GM12875 (cell line): ENCODE results near the gene RCHY1.

Experiments
- H3K4me3 ChIP-seq: one replicate; pipeline ENCODE4 v1.5.1; 2011; ENCODE audit warnings: low read depth, low read length, control low read depth
- TF ChIP-seq, protein P1 (sequence below): IDR thresholded peaks from 2 replicates; pipeline ENCODE4 v1.5.1; 2011; ENCODE audit warnings: low read depth, mild to moderate bottlenecking, control low read depth, inconsistent platforms, low read length, moderate library complexity, borderline replicate concordance; ENCODE audit not compliant: insufficient read depth

The RCHY1 gene

DNA sequence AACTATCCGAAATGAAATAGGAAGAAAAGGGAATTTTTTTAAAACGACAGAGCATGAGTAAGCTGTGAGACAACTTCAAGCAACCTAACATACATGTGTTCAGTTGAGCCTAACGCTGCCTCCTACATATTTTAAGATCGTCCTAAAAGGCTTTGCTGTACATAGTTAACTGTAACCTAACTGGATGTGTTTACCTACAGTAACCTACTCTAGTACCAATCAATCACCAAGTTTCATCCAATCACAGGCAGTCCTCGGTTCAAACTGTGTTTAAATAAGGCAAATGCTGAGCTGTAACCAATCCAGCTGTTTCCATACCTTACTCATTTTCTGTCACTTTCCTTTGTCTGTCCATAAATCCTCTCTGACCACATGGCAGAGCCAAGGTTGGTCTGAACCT is 17.1 kb downstream of the RCHY1 start:
- TF ChIP-seq, protein P1, sequence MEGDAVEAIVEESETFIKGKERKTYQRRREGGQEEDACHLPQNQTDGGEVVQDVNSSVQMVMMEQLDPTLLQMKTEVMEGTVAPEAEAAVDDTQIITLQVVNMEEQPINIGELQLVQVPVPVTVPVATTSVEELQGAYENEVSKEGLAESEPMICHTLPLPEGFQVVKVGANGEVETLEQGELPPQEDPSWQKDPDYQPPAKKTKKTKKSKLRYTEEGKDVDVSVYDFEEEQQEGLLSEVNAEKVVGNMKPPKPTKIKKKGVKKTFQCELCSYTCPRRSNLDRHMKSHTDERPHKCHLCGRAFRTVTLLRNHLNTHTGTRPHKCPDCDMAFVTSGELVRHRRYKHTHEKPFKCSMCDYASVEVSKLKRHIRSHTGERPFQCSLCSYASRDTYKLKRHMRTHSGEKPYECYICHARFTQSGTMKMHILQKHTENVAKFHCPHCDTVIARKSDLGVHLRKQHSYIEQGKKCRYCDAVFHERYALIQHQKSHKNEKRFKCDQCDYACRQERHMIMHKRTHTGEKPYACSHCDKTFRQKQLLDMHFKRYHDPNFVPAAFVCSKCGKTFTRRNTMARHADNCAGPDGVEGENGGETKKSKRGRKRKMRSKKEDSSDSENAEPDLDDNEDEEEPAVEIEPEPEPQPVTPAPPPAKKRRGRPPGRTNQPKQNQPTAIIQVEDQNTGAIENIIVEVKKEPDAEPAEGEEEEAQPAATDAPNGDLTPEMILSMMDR = no peak
- H3K4me3 ChIP-seq = no peak overlapping the region

DNA sequence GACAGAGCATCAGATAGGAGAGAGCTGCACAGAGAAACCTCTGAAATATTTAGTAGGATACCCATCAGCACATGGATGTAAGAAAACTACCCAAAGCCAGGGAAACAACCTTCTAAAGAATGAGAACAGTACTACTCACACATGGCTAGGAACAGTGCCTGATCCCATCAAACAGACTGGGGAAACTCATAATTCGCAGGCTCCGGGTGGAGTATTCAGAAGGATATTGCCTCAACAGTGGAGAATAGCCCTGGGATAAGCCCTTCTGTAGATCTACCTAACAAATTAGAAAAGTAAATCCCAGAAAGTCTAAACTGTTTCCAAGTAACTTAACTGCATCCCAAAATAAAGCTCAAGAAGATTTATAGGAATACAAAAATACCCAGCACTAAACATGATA is 17.8 kb downstream of the RCHY1 start:
- TF ChIP-seq, protein P1 = no peak
- no peak overlapping the region for H3K4me3 ChIP-seq

DNA sequence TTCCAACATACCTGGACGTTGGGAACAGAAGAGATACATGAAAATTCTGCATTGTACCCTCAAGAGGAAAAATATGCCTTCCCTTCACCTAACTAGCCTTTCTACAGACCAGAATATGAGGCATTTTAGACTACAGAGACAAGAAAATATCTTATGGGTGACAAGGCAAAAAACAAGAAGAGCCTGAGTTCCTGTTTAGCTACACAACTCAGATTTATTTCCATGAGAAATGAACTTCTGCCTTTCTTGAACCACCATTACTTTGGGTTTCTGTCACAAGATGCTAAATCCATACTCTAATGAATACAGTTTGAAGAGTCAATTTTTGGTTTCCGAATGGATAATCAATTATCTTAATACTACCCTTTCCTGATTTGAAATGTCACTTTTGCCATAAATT is 18.7 kb downstream of the RCHY1 start:
- H3K4me3 ChIP-seq = no peak overlapping the region
- TF ChIP-seq, protein P1 = no peak

DNA sequence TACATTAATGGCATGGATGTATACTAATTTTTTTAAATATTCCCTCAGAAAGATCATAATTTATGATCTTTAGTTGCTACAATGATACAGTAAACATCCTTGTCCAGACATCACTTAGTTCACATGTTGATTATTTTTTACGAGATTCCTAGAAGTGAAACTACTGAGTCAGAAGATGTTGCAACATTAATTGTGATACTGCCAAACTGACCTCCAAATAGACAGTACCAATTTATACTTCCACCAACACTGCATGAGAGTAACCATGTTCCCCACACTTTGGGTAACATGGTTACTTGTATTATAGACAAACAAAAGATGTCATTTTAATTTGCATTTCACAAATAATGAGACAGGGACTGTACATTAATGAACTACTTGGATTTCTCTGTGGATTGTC is 19.6 kb downstream of the RCHY1 start:
- TF ChIP-seq, protein P1 = no peak
- H3K4me3 ChIP-seq = no peak overlapping the region

DNA sequence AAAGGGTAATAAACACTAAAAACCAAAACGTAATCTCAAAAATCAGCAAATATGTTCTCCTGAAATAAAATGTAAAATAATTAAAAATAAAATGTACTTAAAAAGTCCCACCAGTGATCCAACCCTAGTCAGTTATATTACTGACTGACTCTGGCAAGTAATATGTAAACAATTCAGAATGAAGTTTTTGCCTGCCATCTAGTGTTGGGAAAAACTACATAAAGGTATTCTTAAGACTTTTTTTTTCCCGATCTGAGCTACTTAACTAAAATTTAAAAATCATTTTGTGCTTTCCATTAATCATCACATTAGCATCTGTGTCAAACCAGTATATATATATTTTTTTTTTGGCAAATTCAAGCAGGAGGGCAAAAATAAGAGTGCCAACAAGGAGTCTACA is 24.0 kb downstream of the RCHY1 start:
- TF ChIP-seq, protein P1 = no peak
- no peak overlapping the region for H3K4me3 ChIP-seq

DNA sequence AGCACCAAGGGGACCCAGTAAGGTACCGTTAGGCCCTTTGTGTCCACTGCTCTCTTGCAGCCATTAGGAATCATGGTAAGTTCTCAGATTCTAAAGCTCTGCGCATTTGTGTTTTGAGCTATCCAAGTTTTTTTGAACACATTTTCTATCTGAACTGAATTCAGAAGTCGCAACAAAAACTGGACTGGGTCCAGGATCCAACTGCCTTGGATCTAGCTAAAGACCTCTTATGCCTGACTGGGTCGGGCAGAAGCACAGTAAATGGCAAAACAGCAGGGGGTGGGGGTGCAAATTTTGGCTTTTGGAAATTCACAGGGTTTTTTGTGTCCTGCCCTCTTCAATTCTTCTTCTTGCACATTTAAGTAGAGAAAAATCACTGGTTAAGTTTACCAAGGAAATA is 30.0 kb downstream of the RCHY1 start:
- TF ChIP-seq, protein P1 = no peak
- no peak overlapping the region for H3K4me3 ChIP-seq

DNA sequence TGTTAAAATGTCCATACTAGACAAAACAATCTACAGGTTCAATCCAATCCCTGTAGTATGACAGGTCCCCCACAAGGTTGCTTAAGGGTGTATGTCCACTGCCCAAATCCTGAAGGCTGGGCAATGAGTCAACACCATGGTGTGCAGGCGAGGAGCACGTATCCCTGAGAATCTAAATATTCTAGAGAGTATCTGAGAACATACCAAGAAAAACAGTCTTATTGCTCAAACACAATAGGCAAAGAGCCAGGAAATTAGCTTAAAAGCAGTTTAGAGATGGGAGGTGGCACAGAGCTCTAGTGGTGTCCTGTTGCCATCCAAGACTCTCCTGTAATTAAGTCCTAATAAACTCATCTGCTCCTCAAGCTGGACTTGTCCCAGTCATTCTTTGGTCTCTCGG is 37.0 kb downstream of the RCHY1 start:
- no peak overlapping the region for H3K4me3 ChIP-seq
- TF ChIP-seq, protein P1 = no peak
